ENCODE measurements around the gene HOXD3.

Gene HOXD3

DNA sequence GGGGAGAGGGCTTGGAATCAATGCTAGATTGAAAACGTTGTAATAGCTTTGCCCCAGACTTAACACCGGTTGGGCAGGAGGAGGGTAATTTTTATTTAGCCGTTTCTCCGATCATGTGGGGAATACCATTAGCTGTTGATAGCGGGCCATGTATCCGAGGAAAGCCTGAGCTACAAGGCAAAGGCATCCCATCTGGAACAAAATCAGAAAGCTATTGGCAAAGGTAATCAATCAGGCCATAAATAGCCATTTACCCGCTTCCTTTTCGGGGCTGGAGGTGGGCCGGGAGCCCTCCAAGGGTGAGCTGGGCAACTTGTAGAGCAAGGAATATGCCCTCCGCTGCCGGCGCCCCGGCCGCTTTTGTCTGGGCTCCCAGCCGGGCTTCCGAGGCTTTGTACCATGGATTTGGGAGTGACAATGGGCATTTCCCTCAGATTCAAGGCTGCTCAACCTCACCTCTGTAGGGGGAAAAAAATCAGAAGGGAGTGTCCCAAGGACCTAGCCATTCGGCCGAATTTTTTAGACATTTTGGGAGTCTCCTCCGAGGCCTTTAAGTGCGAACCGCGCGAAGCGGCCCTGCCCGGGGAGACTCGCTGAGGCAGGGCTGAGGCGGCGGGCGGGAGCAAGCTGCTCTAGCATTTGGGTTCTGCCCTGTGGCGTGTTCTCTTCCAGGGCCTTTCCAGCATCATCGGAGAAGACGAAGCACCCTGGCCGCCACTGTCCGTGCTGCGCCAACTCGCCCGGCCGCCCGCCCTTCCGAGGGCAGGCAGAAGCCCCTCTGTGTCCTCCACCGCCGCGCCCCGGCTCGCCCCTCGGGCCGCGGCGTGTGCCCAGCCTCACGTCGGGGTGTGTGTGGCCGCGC, 35.7 kb upstream of the HOXD3 start:
- Histone ChIP-seq H3K4me2 (ENCODE audit: low read depth, low read length, poor library complexity, severe bottlenecking) (no peak overlapping the region), H3K79me2 (ENCODE audit: insufficient read depth, low read length) (no peaks in the 10 kb centered on the region), H4K20me1 (ENCODE audit: insufficient read depth, low read length, poor library complexity, severe bottlenecking) (no peaks in the 10 kb centered on the region), H3K4me1 (ENCODE audit: insufficient read depth, low read length, poor library complexity, severe bottlenecking) (no peaks in the 10 kb centered on the region), H3K27me3 (ENCODE audit: insufficient read depth, low read length, poor library complexity, severe bottlenecking) (peaks cover 34% of the 10 kb centered on the region), H3K9me3 (ENCODE audit: insufficient read depth, low read depth, low read length) (no peaks in the 10 kb centered on the region), H3K4me3 (ENCODE audit: low read length, poor library complexity, severe bottlenecking) (no peak overlapping the region), H3F3A (ENCODE audit: low read depth) (no peaks in the 10 kb centered on the region), H3K9ac (ENCODE audit: low read depth, low read length, poor library complexity, severe bottlenecking) (no peak overlapping the region), H3K9me2 (replicated peaks; ENCODE audit: low read depth, low read length) (no peaks in the 10 kb centered on the region), H3K36me3 (ENCODE audit: insufficient read depth, low read length) (no peaks in the 10 kb centered on the region), H2AFZ (ENCODE audit: low read length) (no peak overlapping the region)
- TF ChIP-seq, protein P1, sequence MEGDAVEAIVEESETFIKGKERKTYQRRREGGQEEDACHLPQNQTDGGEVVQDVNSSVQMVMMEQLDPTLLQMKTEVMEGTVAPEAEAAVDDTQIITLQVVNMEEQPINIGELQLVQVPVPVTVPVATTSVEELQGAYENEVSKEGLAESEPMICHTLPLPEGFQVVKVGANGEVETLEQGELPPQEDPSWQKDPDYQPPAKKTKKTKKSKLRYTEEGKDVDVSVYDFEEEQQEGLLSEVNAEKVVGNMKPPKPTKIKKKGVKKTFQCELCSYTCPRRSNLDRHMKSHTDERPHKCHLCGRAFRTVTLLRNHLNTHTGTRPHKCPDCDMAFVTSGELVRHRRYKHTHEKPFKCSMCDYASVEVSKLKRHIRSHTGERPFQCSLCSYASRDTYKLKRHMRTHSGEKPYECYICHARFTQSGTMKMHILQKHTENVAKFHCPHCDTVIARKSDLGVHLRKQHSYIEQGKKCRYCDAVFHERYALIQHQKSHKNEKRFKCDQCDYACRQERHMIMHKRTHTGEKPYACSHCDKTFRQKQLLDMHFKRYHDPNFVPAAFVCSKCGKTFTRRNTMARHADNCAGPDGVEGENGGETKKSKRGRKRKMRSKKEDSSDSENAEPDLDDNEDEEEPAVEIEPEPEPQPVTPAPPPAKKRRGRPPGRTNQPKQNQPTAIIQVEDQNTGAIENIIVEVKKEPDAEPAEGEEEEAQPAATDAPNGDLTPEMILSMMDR (conservative IDR thresholded peaks at IDR 0.05; ENCODE audit: low read length), result no peak
- no peak for TF ChIP-seq EZH2phosphoT487 (IDR thresholded peaks at IDR 0.05; ENCODE audit: borderline replicate concordance)

- H3K4me1 ChIP-seq (ENCODE audit: insufficient read depth, low read length, poor library complexity, severe bottlenecking), result no peaks in the 10 kb centered on the region
- no peak overlapping the region for H3K9ac ChIP-seq (ENCODE audit: low read depth, low read length, poor library complexity, severe bottlenecking)
- no peak overlapping the region for H3K4me2 ChIP-seq (ENCODE audit: low read depth, low read length, poor library complexity, severe bottlenecking)
- H3K9me3 ChIP-seq (ENCODE audit: insufficient read depth, low read depth, low read length), result no peaks in the 10 kb centered on the region
- TF ChIP-seq EZH2phosphoT487 (IDR thresholded peaks at IDR 0.05; ENCODE audit: borderline replicate concordance), result no peak
- TF ChIP-seq, protein P1 (conservative IDR thresholded peaks at IDR 0.05; ENCODE audit: low read length), result no peak
- H3K4me3 ChIP-seq (ENCODE audit: low read length, poor library complexity, severe bottlenecking), result no peak overlapping the region
- H3K79me2 ChIP-seq (ENCODE audit: insufficient read depth, low read length), result no peaks in the 10 kb centered on the region
- no peak overlapping the region for H2AFZ ChIP-seq (ENCODE audit: low read length)
- H4K20me1 ChIP-seq (ENCODE audit: insufficient read depth, low read length, poor library complexity, severe bottlenecking), result no peaks in the 10 kb centered on the region
- H3F3A ChIP-seq (ENCODE audit: low read depth), result no peaks in the 10 kb centered on the region
- no peaks in the 10 kb centered on the region for H3K9me2 ChIP-seq (replicated peaks; ENCODE audit: low read depth, low read length)
- H3K27me3 ChIP-seq (ENCODE audit: insufficient read depth, low read length, poor library complexity, severe bottlenecking), result peaks cover 27% of the 10 kb centered on the region
- H3K36me3 ChIP-seq (ENCODE audit: insufficient read depth, low read length), result no peaks in the 10 kb centered on the region
These were observed 34.9 kb upstream of the HOXD3 start for GRCh38 chr2:176122052-176122682.

DNA sequence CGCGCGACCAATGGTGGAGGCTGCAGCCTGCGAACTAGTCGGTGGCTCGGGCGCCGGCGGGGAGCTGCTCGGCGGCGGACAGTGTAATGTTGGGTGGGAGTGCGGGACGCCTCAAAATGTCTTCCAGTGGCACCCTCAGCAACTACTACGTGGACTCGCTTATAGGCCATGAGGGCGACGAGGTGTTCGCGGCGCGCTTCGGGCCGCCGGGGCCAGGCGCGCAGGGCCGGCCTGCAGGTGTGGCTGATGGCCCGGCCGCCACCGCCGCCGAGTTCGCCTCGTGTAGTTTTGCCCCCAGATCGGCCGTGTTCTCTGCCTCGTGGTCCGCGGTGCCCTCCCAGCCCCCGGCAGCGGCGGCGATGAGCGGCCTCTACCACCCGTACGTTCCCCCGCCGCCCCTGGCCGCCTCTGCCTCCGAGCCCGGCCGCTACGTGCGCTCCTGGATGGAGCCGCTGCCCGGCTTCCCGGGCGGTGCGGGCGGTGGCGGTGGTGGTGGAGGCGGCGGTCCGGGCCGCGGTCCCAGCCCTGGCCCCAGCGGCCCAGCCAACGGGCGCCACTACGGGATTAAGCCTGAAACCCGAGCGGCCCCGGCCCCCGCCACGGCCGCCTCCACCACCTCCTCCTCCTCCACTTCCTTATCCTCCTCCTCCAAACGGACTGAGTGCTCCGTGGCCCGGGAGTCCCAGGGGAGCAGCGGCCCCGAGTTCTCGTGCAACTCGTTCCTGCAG, 34.3 kb upstream of the HOXD3 start, which contains the start of gene HOXD9:
TSS of gene HOXD9 (plus strand) at position 37 of the 728 bp plus-strand sequence. CDS start at position 87, 50 bp downstream.
- Histone ChIP-seq H2AFZ (ENCODE audit: low read length) (no peak within 1 kb of the TSS), H3F3A (ENCODE audit: low read depth) (no peaks in the 10 kb centered on the region), H3K4me3 (ENCODE audit: low read length, poor library complexity, severe bottlenecking) (no peak within 1 kb of the TSS), H4K20me1 (ENCODE audit: insufficient read depth, low read length, poor library complexity, severe bottlenecking) (no peaks in the 10 kb centered on the region), H3K9ac (ENCODE audit: low read depth, low read length, poor library complexity, severe bottlenecking) (no peak within 1 kb of the TSS), H3K36me3 (ENCODE audit: insufficient read depth, low read length) (no peaks in the 10 kb centered on the region), H3K79me2 (ENCODE audit: insufficient read depth, low read length) (no peaks in the 10 kb centered on the region), H3K27me3 (ENCODE audit: insufficient read depth, low read length, poor library complexity, severe bottlenecking) (peaks cover 20% of the 10 kb centered on the region), H3K4me2 (ENCODE audit: low read depth, low read length, poor library complexity, severe bottlenecking) (no peak within 1 kb of the TSS), H3K4me1 (ENCODE audit: insufficient read depth, low read length, poor library complexity, severe bottlenecking) (no peaks in the 10 kb centered on the region), H3K9me2 (replicated peaks; ENCODE audit: low read depth, low read length) (no peaks in the 10 kb centered on the region), H3K9me3 (ENCODE audit: insufficient read depth, low read depth, low read length) (no peaks in the 10 kb centered on the region)
- TF ChIP-seq, protein P1 (conservative IDR thresholded peaks at IDR 0.05; ENCODE audit: low read length), result no peak
- TF ChIP-seq EZH2phosphoT487 (IDR thresholded peaks at IDR 0.05; ENCODE audit: borderline replicate concordance), result no peak
